HUES64 (cell line): ENCODE measurements around the gene ICE1.
"Not testable (repeated sequence)": the region's sequence is repeated elsewhere in the genome, so short reads cannot be mapped to it uniquely, and the experiment has no call there.

Experiments
- H3K27ac ChIP-seq: 2 replicates; pipeline ENCODE4 v1.7.0; 2013; ENCODE audit warnings: low read depth, low read length, inconsistent platforms
- H3K27me3 ChIP-seq: 2 replicates; pipeline ENCODE4 v1.6.1; 2013; ENCODE audit warnings: mild to moderate bottlenecking, low read length; ENCODE audit not compliant: insufficient read depth
- H3K36me3 ChIP-seq: 2 replicates; pipeline ENCODE4 v1.6.1; 2013; ENCODE audit warnings: mild to moderate bottlenecking, low read length; ENCODE audit not compliant: insufficient read depth
- H3K4me1 ChIP-seq: 2 replicates; pipeline ENCODE4 v1.6.1; 2013; ENCODE audit warnings: mild to moderate bottlenecking, low read length, moderate library complexity; ENCODE audit not compliant: insufficient read depth
- H3K4me3 ChIP-seq: 2 replicates; pipeline ENCODE4 v1.5.1; 2013; ENCODE audit warnings: mild to moderate bottlenecking, low read length, moderate library complexity
- H3K9ac ChIP-seq: 2 replicates; pipeline ENCODE4 v1.6.1; 2013; ENCODE audit warnings: mild to moderate bottlenecking, low read depth, low read length
- H3K9me3 ChIP-seq: 2 replicates; pipeline ENCODE4 v1.6.1; 2013; ENCODE audit warnings: low read depth, low read length; ENCODE audit not compliant: insufficient read depth
- WGBS: fragments of 150-250, 120-280 bp; methylation state at CpG from one replicate; pipeline ENCODE4 v1.1.7; 2013; ENCODE audit warnings: missing lambda C conversion rate; 5-methylcytosine and 5-hydroxymethylcytosine counted together

Gene ICE1

GRCh38 chr5:5385331-5385662, 37.2 kb upstream of the ICE1 start:
- H3K9ac ChIP-seq, result no peak overlapping the region
- 89% methylated on average over 8 of the region's 8 CpGs for WGBS
- H3K4me1 ChIP-seq, result peaks cover 4% of the 10 kb centered on the region; the same call in 1 of the 2 replicates
- no peak overlapping the region for H3K4me3 ChIP-seq
- H3K36me3 ChIP-seq, result no peaks in the 10 kb centered on the region
- no peaks in the 10 kb centered on the region for H3K27me3 ChIP-seq
- no peaks in the 10 kb centered on the region for H3K9me3 ChIP-seq
- no peak overlapping the region for H3K27ac ChIP-seq

GRCh38 chr5:5386329-5386728, 36.1 kb upstream of the ICE1 start:
- Histone ChIP-seq H3K27ac (no peak overlapping the region), H3K9me3 (no peaks in the 10 kb centered on the region), H3K9ac (no peak overlapping the region), H3K36me3 (no peaks in the 10 kb centered on the region), H3K27me3 (no peaks in the 10 kb centered on the region), H3K4me3 (no peak overlapping the region), H3K4me1 (no peaks in the 10 kb centered on the region)
- 89% methylated on average over 2 of the region's 2 CpGs for WGBS

- Histone ChIP-seq H3K4me1 (no peaks in the 10 kb centered on the region), H3K4me3 (no peak overlapping the region), H3K9me3 (no peaks in the 10 kb centered on the region), H3K9ac (no peak overlapping the region), H3K27me3 (no peaks in the 10 kb centered on the region), H3K27ac (no peak overlapping the region), H3K36me3 (no peaks in the 10 kb centered on the region)
- 90% methylated on average over 2 of the region's 2 CpGs for WGBS
Measured at GRCh38 chr5:5387192-5387591, 35.3 kb upstream of the ICE1 start.

- WGBS, result 100% methylated on average over 1 of the region's 1 CpG
- Histone ChIP-seq H3K27ac (no peak overlapping the region), H3K4me1 (no peaks in the 10 kb centered on the region), H3K9ac (no peak overlapping the region), H3K27me3 (no peaks in the 10 kb centered on the region), H3K9me3 (no peaks in the 10 kb centered on the region), H3K36me3 (no peaks in the 10 kb centered on the region), H3K4me3 (no peak overlapping the region)
Measured at GRCh38 chr5:5387777-5388176, 34.7 kb upstream of the ICE1 start.

GRCh38 chr5:5390121-5390869, 32.2 kb upstream of the ICE1 start:
- not testable (repeated sequence) for H3K36me3 ChIP-seq, H3K9me3 ChIP-seq, H3K4me3 ChIP-seq, H3K27me3 ChIP-seq, H3K4me1 ChIP-seq, H3K9ac ChIP-seq, H3K27ac ChIP-seq
- WGBS, result 94% methylated on average over 7 of the region's 12 CpGs

- 85% methylated on average over 2 of the region's 2 CpGs for WGBS
Measured at GRCh38 chr5:5392504-5392903, 30.0 kb upstream of the ICE1 start.

GRCh38 chr5:5394384-5394986, 28.0 kb upstream of the ICE1 start:
- H3K36me3 ChIP-seq, H3K4me1 ChIP-seq, H3K27ac ChIP-seq, H3K9me3 ChIP-seq, H3K9ac ChIP-seq, H3K27me3 ChIP-seq, H3K4me3 ChIP-seq: not testable (repeated sequence)
- WGBS, result 68% methylated on average over 5 of the region's 6 CpGs

More at GRCh38 chr5:5392504-5392903, 30.0 kb upstream of the ICE1 start:
- H3K4me1 ChIP-seq, H3K9ac ChIP-seq, H3K9me3 ChIP-seq, H3K27ac ChIP-seq, H3K27me3 ChIP-seq, H3K4me3 ChIP-seq, H3K36me3 ChIP-seq: not testable (repeated sequence)

- H3K9me3 ChIP-seq, result not testable (repeated sequence)
Measured at GRCh38 chr5:5395093-5395492, 27.4 kb upstream of the ICE1 start.

GRCh38 chr5:5398071-5398470, 24.4 kb upstream of the ICE1 start:
- H3K27me3 ChIP-seq, result no peaks in the 10 kb centered on the region
- no peaks in the 10 kb centered on the region for H3K36me3 ChIP-seq
- 93% methylated on average over 2 of the region's 2 CpGs for whole genome bisulfite sequencing
- H3K4me1 ChIP-seq, result no peaks in the 10 kb centered on the region
- no peak overlapping the region for H3K9ac ChIP-seq
- H3K4me3 ChIP-seq, result no peak overlapping the region
- H3K27ac ChIP-seq, result no peak overlapping the region
- H3K9me3 ChIP-seq, result peaks cover 5% of the 10 kb centered on the region; the same call in 1 of the 2 replicates

More at GRCh38 chr5:5395093-5395492, 27.4 kb upstream of the ICE1 start:
- not testable (repeated sequence) for H3K4me1 ChIP-seq, H3K27me3 ChIP-seq, H3K9ac ChIP-seq, H3K4me3 ChIP-seq, H3K27ac ChIP-seq, H3K36me3 ChIP-seq
- WGBS, result 77% methylated on average over 6 of the region's 8 CpGs

- H3K9me3 ChIP-seq, result peaks cover 5% of the 10 kb centered on the region; the same call in 1 of the 2 replicates
- no peaks in the 10 kb centered on the region for H3K4me1 ChIP-seq
- H3K27me3 ChIP-seq, result no peaks in the 10 kb centered on the region
- H3K9ac ChIP-seq, result no peak overlapping the region
- H3K27ac ChIP-seq, result no peak overlapping the region
- no peak overlapping the region for H3K4me3 ChIP-seq
- H3K36me3 ChIP-seq, result no peaks in the 10 kb centered on the region
- 94% methylated on average over 8 of the region's 8 CpGs for WGBS
Measured at GRCh38 chr5:5401095-5401494, 21.4 kb upstream of the ICE1 start.

GRCh38 chr5:5403741-5404140, 18.7 kb upstream of the ICE1 start:
- Histone ChIP-seq H3K9ac (no peak overlapping the region), H3K36me3 (no peaks in the 10 kb centered on the region), H3K27me3 (no peaks in the 10 kb centered on the region), H3K27ac (no peak overlapping the region), H3K9me3 (peaks cover 9% of the 10 kb centered on the region), H3K4me1 (no peaks in the 10 kb centered on the region), H3K4me3 (no peak overlapping the region)
- WGBS, result 74% methylated on average over 4 of the region's 4 CpGs
